ENCODE data around the gene ARHGDIG. TPM values are rescaled to one million over a fixed set of nuclear protein-coding genes. Genes with fewer than 3 reads are reported as not detected.

The ARHGDIG gene
- 0.37 TPM in 1 of 2 replicates, not detected in the other for total RNA-seq

DNA sequence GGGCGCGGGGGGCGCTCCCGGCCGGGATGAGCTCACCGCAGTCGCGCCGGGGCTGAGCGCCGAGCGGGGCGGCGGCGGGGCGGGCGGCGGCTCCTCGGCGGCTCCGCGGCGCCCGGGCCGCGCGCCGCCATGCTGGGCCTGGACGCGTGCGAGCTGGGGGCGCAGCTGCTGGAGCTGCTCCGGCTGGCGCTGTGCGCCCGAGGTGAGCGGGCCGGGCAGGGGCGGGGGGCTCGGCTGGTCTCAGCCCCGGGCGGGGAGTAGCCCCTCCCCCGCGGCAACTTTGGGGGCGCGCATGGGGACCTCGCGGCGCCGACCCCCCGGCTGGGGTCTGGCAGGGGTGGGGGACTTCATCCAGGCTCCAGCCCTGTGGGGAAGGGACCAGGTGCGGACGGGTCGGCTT is at the start of gene ARHGDIG:
ARHGDIG (plus strand) TSS at position 40 of the 400 bp plus-strand sequence; CDS start at position 130, 90 bp downstream.

DNA sequence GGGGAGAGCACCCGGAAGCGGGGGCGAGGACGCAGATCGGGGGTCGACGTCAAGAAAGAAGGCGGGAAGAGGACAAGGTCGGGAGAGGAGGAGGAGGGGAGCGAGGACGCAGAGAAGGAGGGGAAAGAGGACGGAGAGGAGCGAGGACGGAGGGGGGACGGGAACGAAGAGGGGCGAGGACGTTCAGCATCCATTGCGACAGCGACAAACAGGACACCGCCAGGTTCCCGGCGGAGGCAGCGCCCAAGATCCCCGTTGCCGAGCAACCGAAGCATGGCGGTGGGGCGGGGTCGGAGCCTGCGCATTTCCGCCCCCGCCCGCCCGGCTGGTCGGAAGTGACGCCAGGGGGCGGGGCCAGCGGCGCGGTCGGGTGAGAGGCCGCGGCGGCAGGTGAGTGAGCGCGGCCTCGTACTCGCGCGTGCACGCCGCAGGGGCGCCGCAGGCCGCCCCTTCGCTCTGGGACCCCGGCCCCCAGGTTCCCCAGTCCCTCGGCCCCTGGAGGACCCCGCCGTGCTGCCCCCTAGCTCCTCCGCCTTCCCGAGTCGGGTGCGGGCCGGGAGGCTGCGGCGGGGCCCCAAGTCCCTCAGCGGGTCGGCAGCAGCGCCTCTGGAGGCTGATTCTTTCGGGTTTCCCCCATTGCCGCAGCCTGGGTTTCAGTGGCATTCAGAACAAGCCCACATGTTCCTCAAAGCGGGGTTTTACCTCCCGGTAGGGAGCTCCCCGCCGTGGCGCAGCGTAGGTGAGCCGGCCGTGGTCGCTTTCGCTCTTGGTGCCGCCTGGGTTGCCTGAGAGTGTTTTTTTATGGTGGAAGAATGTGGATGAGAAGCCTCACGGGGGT is 45.7 kb upstream of the ARHGDIG start, which contains the start of gene FAM234A:
FAM234A (plus strand) TSS at position 354 of the 838 bp plus-strand sequence. CDS start 19,593 bp downstream, outside the sequence.

DNA sequence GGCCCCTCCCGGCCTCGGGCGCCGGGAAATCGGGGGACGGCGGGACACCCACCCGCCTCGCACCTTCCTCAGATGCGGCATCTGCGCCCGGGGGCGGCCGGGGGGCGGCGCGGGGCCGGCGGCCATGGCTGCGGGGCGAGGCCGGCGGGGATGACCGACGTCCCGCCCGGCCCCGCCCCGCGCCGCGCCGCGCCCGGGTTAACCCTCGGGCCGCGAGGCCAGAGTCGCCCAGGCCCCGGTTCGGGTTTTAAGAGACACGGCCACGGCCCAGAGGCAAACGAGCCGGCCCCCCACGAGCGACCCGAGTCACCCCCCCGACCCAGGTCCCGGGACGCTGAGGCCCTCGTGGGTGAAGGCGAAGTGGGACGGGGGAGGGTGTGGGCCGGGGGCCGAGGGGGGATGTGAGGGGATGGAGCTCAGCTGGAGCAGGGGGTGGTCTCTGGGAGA is 4.6 kb upstream of the ARHGDIG start, which contains the start of gene RGS11:
RGS11 (minus strand) TSS at position 159 of the 447 bp plus-strand sequence; CDS start at position 126, 33 bp downstream.

DNA sequence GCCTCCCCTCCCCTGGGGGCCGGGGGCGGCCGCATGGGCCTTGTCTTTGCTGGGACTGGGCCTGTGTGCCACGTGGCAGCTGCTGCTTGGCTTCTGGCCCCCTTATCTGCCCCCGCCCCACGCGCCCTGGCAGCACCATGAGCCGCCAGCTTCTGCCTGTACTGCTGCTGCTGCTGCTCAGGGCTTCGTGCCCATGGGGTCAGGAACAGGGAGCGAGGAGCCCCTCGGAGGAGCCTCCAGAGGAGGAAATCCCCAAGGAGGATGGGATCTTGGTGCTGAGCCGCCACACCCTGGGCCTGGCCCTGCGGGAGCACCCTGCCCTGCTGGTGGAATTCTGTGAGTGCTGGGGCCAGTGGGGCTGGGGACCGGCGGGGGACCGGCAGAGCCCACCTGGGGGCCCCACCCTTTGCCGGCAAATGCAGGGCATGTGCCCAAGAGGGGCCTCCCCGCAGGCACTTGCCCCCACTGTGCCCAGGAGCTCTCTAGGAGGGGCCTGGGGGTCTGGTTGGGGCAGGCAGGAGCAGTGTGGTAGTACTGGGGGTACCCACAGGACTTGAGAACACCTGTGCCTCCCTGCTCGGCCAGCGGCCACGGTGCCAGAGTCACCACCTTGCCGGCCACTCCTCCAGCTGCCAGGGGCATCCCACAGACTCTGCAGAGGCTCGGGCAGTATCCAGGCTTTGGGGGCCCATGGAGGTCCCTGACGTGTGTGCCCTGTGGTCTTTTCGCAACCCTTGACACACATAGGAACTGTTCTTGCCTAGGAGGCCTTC is 2.8 kb downstream of the ARHGDIG start, which contains the start of gene PDIA2:
PDIA2 (plus strand) TSS at position 132 of the 773 bp plus-strand sequence; CDS start at position 138, 6 bp downstream.

Other genes with a start within 250 kb of the ARHGDIG start
- 2.9 and 3.5 TPM in 2 replicates for gene POLR3K, start 227.0 kb upstream of the ARHGDIG start, total RNA-seq
- 18.8 and 23.5 TPM in 2 replicates for gene SNRNP25, start 226.8 kb upstream of the ARHGDIG start, total RNA-seq
- 36.4 and 44.4 TPM in 2 replicates for gene RHBDF1, start 208.0 kb upstream of the ARHGDIG start, total RNA-seq
- gene MPG, start 202.4 kb upstream of the ARHGDIG start, total RNA-seq, result 232 and 246 TPM in 2 replicates
- gene NPRL3, start 141.9 kb upstream of the ARHGDIG start, total RNA-seq, result 14.0 and 21.7 TPM in 2 replicates
- gene HBZ, start 127.9 kb upstream of the ARHGDIG start, total RNA-seq, result not detected in 2 replicates
- gene HBM, start 114.6 kb upstream of the ARHGDIG start, total RNA-seq, result not detected in 2 replicates
- gene HBA2, start 107.7 kb upstream of the ARHGDIG start, total RNA-seq, result 0.73 TPM in 1 of 2 replicates, not detected in the other
- not detected in 2 replicates for gene HBA1, start 103.9 kb upstream of the ARHGDIG start, total RNA-seq
- gene HBQ1, start 100.1 kb upstream of the ARHGDIG start, total RNA-seq, result not detected in 2 replicates
- gene LUC7L, start 51.1 kb upstream of the ARHGDIG start, total RNA-seq, result 35.6 and 43.8 TPM in 2 replicates
- 50.4 and 52.9 TPM in 2 replicates for gene FAM234A, start 45.8 kb upstream of the ARHGDIG start, total RNA-seq
- gene RGS11, start 4.6 kb upstream of the ARHGDIG start, total RNA-seq, result 0.98 and 2.6 TPM in 2 replicates
- gene PDIA2, start 2.6 kb downstream of the ARHGDIG start, total RNA-seq, result 0.20 TPM in 1 of 2 replicates, not detected in the other
- 16.9 and 19.9 TPM in 2 replicates for gene AXIN1, start 72.1 kb downstream of the ARHGDIG start, total RNA-seq
- gene MRPL28, start 89.9 kb downstream of the ARHGDIG start, total RNA-seq, result 57.7 and 71.9 TPM in 2 replicates
- gene PGAP6, start 101.4 kb downstream of the ARHGDIG start, total RNA-seq, result 38.9 and 44.6 TPM in 2 replicates
- 69.6 and 110 TPM in 2 replicates for gene NME4, start 116.6 kb downstream of the ARHGDIG start, total RNA-seq
- 14.9 and 23.9 TPM in 2 replicates for gene DECR2, start 121.3 kb downstream of the ARHGDIG start, total RNA-seq
- gene RAB11FIP3, start 145.1 kb downstream of the ARHGDIG start, total RNA-seq, result 21.7 and 23.5 TPM in 2 replicates
- 45.2 and 67.6 TPM in 2 replicates for gene CAPN15, start 247.1 kb downstream of the ARHGDIG start, total RNA-seq

Measured in subcutaneous preadipocyte (primary cell).